ENCODE results near the gene PALS2.

GRCh38 chr7:24574950-24575349 lies 1.7 kb downstream of the PALS2 start:
- TF ChIP-seq PRDM10 (CRISPR knock-in tag; IDR thresholded peaks at IDR 0.05; ENCODE audit: low read depth) (no peak), CTCF (CRISPR knock-in tag; IDR thresholded peaks at IDR 0.05) (no peak), TBL1XR1 (IDR thresholded peaks at IDR 0.05; ENCODE audit: borderline replicate concordance, low read length, partially characterized antibody) (no peak), AHDC1 (CRISPR knock-in tag; IDR thresholded peaks at IDR 0.05; ENCODE audit: borderline replicate concordance) (no peak), ZNF629 (CRISPR knock-in tag; conservative IDR thresholded peaks at IDR 0.05) (no peak), BRCA1 (CRISPR knock-in tag; IDR thresholded peaks at IDR 0.05) (no peak), MTF1 (CRISPR knock-in tag; IDR thresholded peaks at IDR 0.05) (no peak), CREBL2 (CRISPR knock-in tag; IDR thresholded peaks at IDR 0.05; ENCODE audit: borderline replicate concordance) (no peak), ATF1 (CRISPR knock-in tag; IDR thresholded peaks at IDR 0.05) (no peak), MAX (IDR thresholded peaks at IDR 0.05) (no peak)
